Glutamatergic neuron (in vitro differentiated cells): ENCODE results near the gene RNF38. TPM values are rescaled to one million over a fixed set of nuclear protein-coding genes. Genes with fewer than 3 reads are reported as not detected.

ENCODE experiments used
- DNase-seq: peaks from one replicate; pipeline ENCODE4 v3.0.0; 2022
- H3K27ac Mint-ChIP-seq: one replicate; pipeline ENCODE4 v1.8.0; 2020; ENCODE audit warnings: mild to moderate bottlenecking, mixed read lengths, inconsistent platforms; ENCODE audit not compliant: unreplicated experiment
- H3K27me3 Mint-ChIP-seq: one replicate; pipeline ENCODE4 v1.8.0; 2020; ENCODE audit warnings: mild to moderate bottlenecking, moderate library complexity, mixed read lengths, inconsistent platforms; ENCODE audit not compliant: unreplicated experiment
- H3K36me3 Mint-ChIP-seq: one replicate; pipeline ENCODE4 v1.8.0; 2020; ENCODE audit warnings: mild to moderate bottlenecking, mixed read lengths, inconsistent platforms; ENCODE audit not compliant: unreplicated experiment
- H3K4me1 Mint-ChIP-seq: one replicate; pipeline ENCODE4 v1.8.0; 2020; ENCODE audit warnings: mild to moderate bottlenecking, low read depth, mixed read lengths, inconsistent platforms; ENCODE audit not compliant: unreplicated experiment
- H3K4me3 Mint-ChIP-seq: one replicate; pipeline ENCODE4 v1.8.0; 2020; ENCODE audit warnings: mild to moderate bottlenecking, mixed read lengths, inconsistent platforms; ENCODE audit not compliant: unreplicated experiment
- H3K9me3 Mint-ChIP-seq: one replicate; pipeline ENCODE4 v1.8.0; 2020; ENCODE audit warnings: mild to moderate bottlenecking, moderate library complexity, mixed read lengths, inconsistent platforms; ENCODE audit not compliant: unreplicated experiment
- total RNA-seq: library from RNA; stranded (reverse); fragmentation: NEBNext Ultra II Directional; extraction: Animal tissue kit (Norgen Biotek cat#: 25700); gene quantifications from one replicate; pipeline ENCODE4 v1.2.1, GENCODE V29; 2021; ENCODE audit not compliant: unreplicated experiment
- TF ChIP-seq, protein P1 (sequence below): fragments of 200-600 bp; sonication (generic); IDR thresholded peaks from one replicate; pipeline ENCODE4 v1.5.0; 2021; ENCODE audit not compliant: partially characterized antibody, unreplicated experiment

RNF38 gene
- total RNA-seq, 1 donor from 2014 or later = 129 TPM

DNA sequence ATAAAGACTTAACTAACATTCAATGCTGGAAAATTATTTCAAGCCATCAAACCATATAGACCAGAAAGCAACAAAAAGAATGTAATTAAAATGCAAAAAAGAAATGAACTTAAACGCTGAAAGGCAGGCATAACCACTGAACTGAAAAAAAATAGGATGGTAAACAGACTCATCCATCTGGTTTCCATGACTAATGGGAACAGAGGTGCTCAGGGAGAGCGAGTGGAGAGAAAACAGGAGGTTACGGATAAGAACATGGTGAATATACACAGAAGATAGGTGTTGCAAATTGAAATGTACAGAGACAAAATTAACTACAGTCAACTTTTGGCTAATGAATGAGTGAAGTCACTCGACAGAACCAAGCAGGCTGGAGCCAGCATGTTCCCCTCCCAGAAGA, 43.5 kb upstream of the RNF38 start:
- Mint-ChIP-seq H3K27me3 (no peaks in the 10 kb centered on the region), H3K4me1 (peaks cover 13% of the 10 kb centered on the region), H3K27ac (peak overlapping the region; percentile 28), H3K36me3 (no peaks in the 10 kb centered on the region), H3K4me3 (peak overlapping the region; percentile 16), H3K9me3 (no peaks in the 10 kb centered on the region)
- no peak for DNase-seq
- TF ChIP-seq, protein P1, sequence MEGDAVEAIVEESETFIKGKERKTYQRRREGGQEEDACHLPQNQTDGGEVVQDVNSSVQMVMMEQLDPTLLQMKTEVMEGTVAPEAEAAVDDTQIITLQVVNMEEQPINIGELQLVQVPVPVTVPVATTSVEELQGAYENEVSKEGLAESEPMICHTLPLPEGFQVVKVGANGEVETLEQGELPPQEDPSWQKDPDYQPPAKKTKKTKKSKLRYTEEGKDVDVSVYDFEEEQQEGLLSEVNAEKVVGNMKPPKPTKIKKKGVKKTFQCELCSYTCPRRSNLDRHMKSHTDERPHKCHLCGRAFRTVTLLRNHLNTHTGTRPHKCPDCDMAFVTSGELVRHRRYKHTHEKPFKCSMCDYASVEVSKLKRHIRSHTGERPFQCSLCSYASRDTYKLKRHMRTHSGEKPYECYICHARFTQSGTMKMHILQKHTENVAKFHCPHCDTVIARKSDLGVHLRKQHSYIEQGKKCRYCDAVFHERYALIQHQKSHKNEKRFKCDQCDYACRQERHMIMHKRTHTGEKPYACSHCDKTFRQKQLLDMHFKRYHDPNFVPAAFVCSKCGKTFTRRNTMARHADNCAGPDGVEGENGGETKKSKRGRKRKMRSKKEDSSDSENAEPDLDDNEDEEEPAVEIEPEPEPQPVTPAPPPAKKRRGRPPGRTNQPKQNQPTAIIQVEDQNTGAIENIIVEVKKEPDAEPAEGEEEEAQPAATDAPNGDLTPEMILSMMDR = no peak

DNA sequence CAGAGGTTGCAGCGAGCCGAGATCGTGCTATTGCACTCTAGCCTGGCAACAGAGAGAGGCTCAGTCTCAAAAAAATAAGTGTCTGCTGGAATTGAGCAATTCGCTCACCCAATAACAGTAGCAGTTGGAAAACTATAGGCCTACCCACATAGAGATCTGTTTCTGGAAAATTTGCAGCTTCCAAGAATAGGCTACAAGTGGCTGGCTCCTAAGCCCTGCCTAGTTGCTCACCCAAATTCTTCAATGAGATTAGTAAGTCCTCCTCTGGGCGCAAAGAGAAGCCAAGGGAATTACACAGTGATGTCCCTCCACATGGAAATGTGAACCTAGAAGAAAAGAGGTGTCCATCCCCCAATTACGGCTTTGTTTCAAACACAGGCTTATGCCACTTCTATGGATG, 42.6 kb upstream of the RNF38 start:
- Mint-ChIP-seq H3K27me3 (no peaks in the 10 kb centered on the region), H3K4me1 (peaks cover 13% of the 10 kb centered on the region), H3K9me3 (no peaks in the 10 kb centered on the region), H3K36me3 (no peaks in the 10 kb centered on the region), H3K4me3 (no peak overlapping the region), H3K27ac (no peak overlapping the region)
- DNase-seq = no peak
- TF ChIP-seq, protein P1 = no peak

DNA sequence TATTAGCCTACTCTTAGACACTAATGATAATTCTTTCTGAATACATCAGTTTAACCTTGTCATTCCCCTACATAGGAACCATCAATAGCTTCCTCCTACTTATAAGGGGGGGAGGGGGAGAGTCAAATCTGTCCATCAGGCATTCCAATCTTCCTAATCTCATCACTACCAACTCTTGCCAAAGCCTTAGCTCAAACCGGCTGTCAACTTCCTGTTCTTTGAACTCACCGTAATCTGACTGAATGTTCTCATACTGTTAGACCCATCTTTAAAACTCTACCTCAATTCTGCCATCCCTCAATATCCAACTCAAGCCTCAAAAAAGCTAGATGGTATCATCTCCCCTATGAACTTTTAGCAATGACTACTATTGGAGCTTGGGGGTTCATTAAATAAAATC, 41.9 kb upstream of the RNF38 start:
- no peak overlapping the region for H3K27ac Mint-ChIP-seq
- DNase-seq = no peak
- no peak overlapping the region for H3K4me3 Mint-ChIP-seq
- no peaks in the 10 kb centered on the region for H3K36me3 Mint-ChIP-seq
- peaks cover 13% of the 10 kb centered on the region for H3K4me1 Mint-ChIP-seq
- TF ChIP-seq, protein P1 = no peak
- no peaks in the 10 kb centered on the region for H3K27me3 Mint-ChIP-seq
- H3K9me3 Mint-ChIP-seq = no peaks in the 10 kb centered on the region

DNA sequence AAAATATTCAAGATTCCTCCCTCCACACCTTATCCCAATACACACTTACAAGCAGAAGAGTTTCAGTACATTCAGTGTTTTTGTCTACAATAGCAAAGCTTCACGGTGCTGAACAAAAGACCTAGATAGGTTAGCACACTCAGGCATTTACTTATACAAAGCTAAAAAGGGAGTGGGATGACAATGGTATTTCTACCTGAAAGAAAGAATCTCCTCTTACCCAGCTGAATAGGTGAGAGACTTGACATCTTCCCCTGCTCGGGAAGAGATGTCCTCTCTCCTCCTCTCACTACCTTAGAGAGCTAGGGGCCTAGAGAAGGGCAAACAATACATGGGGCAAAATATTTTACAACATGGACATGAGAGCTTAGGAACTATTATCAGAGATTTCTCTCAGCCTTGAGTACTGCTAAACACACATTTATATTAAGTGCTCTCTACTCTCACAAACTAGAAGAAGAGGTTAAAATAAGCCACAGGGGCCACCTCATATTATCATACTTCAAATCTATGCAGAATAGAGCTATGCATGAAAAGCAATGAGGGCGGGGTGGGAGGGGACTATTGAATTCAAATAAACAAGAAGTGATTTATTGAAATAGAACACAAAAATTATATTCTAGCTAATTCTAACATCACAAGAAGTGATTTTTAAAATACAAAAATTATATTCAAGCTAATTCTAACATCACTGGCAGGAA, 38.6 kb upstream of the RNF38 start:
- H3K27ac Mint-ChIP-seq = no peak overlapping the region
- no peak overlapping the region for H3K4me3 Mint-ChIP-seq

DNA sequence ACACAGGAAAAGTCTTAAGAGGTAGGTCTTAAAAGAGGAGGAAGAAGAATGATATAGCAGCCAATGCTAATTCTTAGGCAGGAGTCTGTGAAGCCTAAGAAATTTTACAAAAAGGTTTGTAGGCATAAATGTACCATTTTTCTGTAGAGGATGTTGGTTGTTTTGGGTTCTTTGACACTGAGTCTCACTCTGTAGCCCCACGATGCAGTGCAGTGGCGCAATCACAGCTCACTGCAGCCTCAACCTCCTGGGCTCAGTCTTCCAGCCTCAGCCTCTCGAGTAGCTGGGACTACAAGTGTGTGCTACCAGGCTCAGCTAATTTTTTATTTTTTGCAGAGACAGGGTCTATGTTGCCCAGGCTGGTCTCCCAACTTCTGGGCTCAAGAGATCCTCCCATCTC, 37.7 kb upstream of the RNF38 start:
- H3K27ac Mint-ChIP-seq = no peak overlapping the region
- no peaks in the 10 kb centered on the region for H3K9me3 Mint-ChIP-seq
- DNase-seq = no peak
- H3K36me3 Mint-ChIP-seq = no peaks in the 10 kb centered on the region
- peaks cover 2% of the 10 kb centered on the region for H3K4me1 Mint-ChIP-seq
- TF ChIP-seq, protein P1 = no peak
- no peaks in the 10 kb centered on the region for H3K27me3 Mint-ChIP-seq
- H3K4me3 Mint-ChIP-seq = no peak overlapping the region

More for the DNA sequence above, 38.6 kb upstream of the RNF38 start:
- no peaks in the 10 kb centered on the region for H3K36me3 Mint-ChIP-seq
- TF ChIP-seq, protein P1 = no peak
- no peaks in the 10 kb centered on the region for H3K27me3 Mint-ChIP-seq
- no peak for DNase-seq
- H3K9me3 Mint-ChIP-seq = no peaks in the 10 kb centered on the region
- H3K4me1 Mint-ChIP-seq = peaks cover 9% of the 10 kb centered on the region
